ENCODE data around the gene MPEG1. TPM values are rescaled to one million over a fixed set of nuclear protein-coding genes. Genes with fewer than 3 reads are reported as not detected.

Gene MPEG1
- total RNA-seq, 1 donor from 2014 or later: 11.0 TPM

- H3K27me3 ChIP-seq (ENCODE audit: control insufficient read depth in 3 of 3, insufficient read depth in 3 of 3, low read length in 3 of 3): peaks cover 0 to 3% (median under 1%) of the 10 kb centered on the region in 3 donors
- peaks cover 0 to 4% (median 3%) of the 10 kb centered on the region in 3 donors for H3K4me1 ChIP-seq (ENCODE audit: control insufficient read depth in 3 of 3, insufficient read depth in 3 of 3, low read length in 3 of 3)
- no peaks in the 10 kb centered on the region for H3K36me3 ChIP-seq (ENCODE audit: control insufficient read depth in 3 of 3, insufficient read depth in 3 of 3, low read length in 3 of 3)
- H3K27ac ChIP-seq (ENCODE audit: low read depth, low read length): no peak overlapping the region
- H3K4me3 ChIP-seq (ENCODE audit: low read length in 3 of 3): no peak overlapping the region
- H3K9me3 ChIP-seq (ENCODE audit: control insufficient read depth in 3 of 3, low read length in 3 of 3): no peaks in the 10 kb centered on the region
- no peak overlapping the region for H3K9ac ChIP-seq (ENCODE audit: low read depth in 1 of 3, low read length in 3 of 3)
These were observed 20.2 kb downstream of the MPEG1 start for GRCh38 chr11:59192446-59193020.

- Histone ChIP-seq H3K9ac (ENCODE audit: low read depth in 1 of 3, low read length in 3 of 3) (no peak overlapping the region), H3K27ac (ENCODE audit: low read depth, low read length) (no peak overlapping the region), H3K27me3 (ENCODE audit: control insufficient read depth in 3 of 3, insufficient read depth in 3 of 3, low read length in 3 of 3) (peaks cover 0 to 9% (median 5%) of the 10 kb centered on the region in 3 donors), H3K36me3 (ENCODE audit: control insufficient read depth in 3 of 3, insufficient read depth in 3 of 3, low read length in 3 of 3) (no peaks in the 10 kb centered on the region), H3K9me3 (ENCODE audit: control insufficient read depth in 3 of 3, low read length in 3 of 3) (no peaks in the 10 kb centered on the region), H3K4me3 (ENCODE audit: low read length in 3 of 3) (no peak overlapping the region), H3K4me1 (ENCODE audit: control insufficient read depth in 3 of 3, insufficient read depth in 3 of 3, low read length in 3 of 3) (peaks cover 3 to 6% (median 3%) of the 10 kb centered on the region in 3 donors)
These were observed 20.8 kb downstream of the MPEG1 start for GRCh38 chr11:59191890-59192289.

- Histone ChIP-seq H3K27me3 (ENCODE audit: control insufficient read depth in 3 of 3, insufficient read depth in 3 of 3, low read length in 3 of 3) (peaks cover 0 to 12% (median 5%) of the 10 kb centered on the region in 3 donors), H3K27ac (ENCODE audit: low read depth, low read length) (no peak overlapping the region), H3K36me3 (ENCODE audit: control insufficient read depth in 3 of 3, insufficient read depth in 3 of 3, low read length in 3 of 3) (no peaks in the 10 kb centered on the region), H3K9me3 (ENCODE audit: control insufficient read depth in 3 of 3, low read length in 3 of 3) (no peaks in the 10 kb centered on the region), H3K4me3 (ENCODE audit: low read length in 3 of 3) (no peak overlapping the region), H3K9ac (ENCODE audit: low read depth in 1 of 3, low read length in 3 of 3) (no peak overlapping the region), H3K4me1 (ENCODE audit: control insufficient read depth in 3 of 3, insufficient read depth in 3 of 3, low read length in 3 of 3) (peaks cover 3 to 9% (median 4%) of the 10 kb centered on the region in 3 donors)
These were observed 21.6 kb downstream of the MPEG1 start for GRCh38 chr11:59191095-59191494.

GRCh38 chr11:59189986-59190385 is 22.7 kb downstream of the MPEG1 start:
- no peak overlapping the region for H3K4me3 ChIP-seq (ENCODE audit: low read length in 3 of 3)
- H3K36me3 ChIP-seq (ENCODE audit: control insufficient read depth in 3 of 3, insufficient read depth in 3 of 3, low read length in 3 of 3): no peaks in the 10 kb centered on the region
- H3K9ac ChIP-seq (ENCODE audit: low read depth in 1 of 3, low read length in 3 of 3): no peak overlapping the region

GRCh38 chr11:59188954-59189353 is 23.8 kb downstream of the MPEG1 start:
- H3K9me3 ChIP-seq (ENCODE audit: control insufficient read depth in 3 of 3, low read length in 3 of 3): no peaks in the 10 kb centered on the region
- H3K27ac ChIP-seq (ENCODE audit: low read depth, low read length): no peak overlapping the region
- H3K36me3 ChIP-seq (ENCODE audit: control insufficient read depth in 3 of 3, insufficient read depth in 3 of 3, low read length in 3 of 3): no peaks in the 10 kb centered on the region
- H3K4me1 ChIP-seq (ENCODE audit: control insufficient read depth in 3 of 3, insufficient read depth in 3 of 3, low read length in 3 of 3): peaks cover 4 to 10% (median 9%) of the 10 kb centered on the region in 3 donors
- H3K9ac ChIP-seq (ENCODE audit: low read depth in 1 of 3, low read length in 3 of 3): no peak overlapping the region
- H3K27me3 ChIP-seq (ENCODE audit: control insufficient read depth in 3 of 3, insufficient read depth in 3 of 3, low read length in 3 of 3): peaks cover 0 to 14% (median 5%) of the 10 kb centered on the region in 3 donors
- no peak overlapping the region for H3K4me3 ChIP-seq (ENCODE audit: low read length in 3 of 3)

More at GRCh38 chr11:59189986-59190385, 22.7 kb downstream of the MPEG1 start:
- peaks cover 4 to 9% (median 8%) of the 10 kb centered on the region in 3 donors for H3K4me1 ChIP-seq (ENCODE audit: control insufficient read depth in 3 of 3, insufficient read depth in 3 of 3, low read length in 3 of 3)
- no peaks in the 10 kb centered on the region for H3K9me3 ChIP-seq (ENCODE audit: control insufficient read depth in 3 of 3, low read length in 3 of 3)
- H3K27ac ChIP-seq (ENCODE audit: low read depth, low read length): no peak overlapping the region
- peaks cover 0 to 12% (median 5%) of the 10 kb centered on the region in 3 donors for H3K27me3 ChIP-seq (ENCODE audit: control insufficient read depth in 3 of 3, insufficient read depth in 3 of 3, low read length in 3 of 3)

- Histone ChIP-seq H3K27me3 (ENCODE audit: control insufficient read depth in 3 of 3, insufficient read depth in 3 of 3, low read length in 3 of 3) (peaks cover 0 to 14% (median 5%) of the 10 kb centered on the region in 3 donors), H3K27ac (ENCODE audit: low read depth, low read length) (no peak overlapping the region), H3K36me3 (ENCODE audit: control insufficient read depth in 3 of 3, insufficient read depth in 3 of 3, low read length in 3 of 3) (peaks cover 0 to 2% (median 0%) of the 10 kb centered on the region in 3 donors), H3K4me3 (ENCODE audit: low read length in 3 of 3) (no peak overlapping the region), H3K9ac (ENCODE audit: low read depth in 1 of 3, low read length in 3 of 3) (no peak overlapping the region), H3K4me1 (ENCODE audit: control insufficient read depth in 3 of 3, insufficient read depth in 3 of 3, low read length in 3 of 3) (peaks cover 4 to 14% (median 9%) of the 10 kb centered on the region in 3 donors), H3K9me3 (ENCODE audit: control insufficient read depth in 3 of 3, low read length in 3 of 3) (no peaks in the 10 kb centered on the region)
These were observed 25.1 kb downstream of the MPEG1 start for GRCh38 chr11:59187587-59187986.

- Histone ChIP-seq H3K9ac (ENCODE audit: low read depth in 1 of 3, low read length in 3 of 3) (no peak overlapping the region), H3K4me1 (ENCODE audit: control insufficient read depth in 3 of 3, insufficient read depth in 3 of 3, low read length in 3 of 3) (peaks cover 4 to 14% (median 9%) of the 10 kb centered on the region in 3 donors), H3K36me3 (ENCODE audit: control insufficient read depth in 3 of 3, insufficient read depth in 3 of 3, low read length in 3 of 3) (peaks cover 0 to 5% (median 0%) of the 10 kb centered on the region in 3 donors), H3K27me3 (ENCODE audit: control insufficient read depth in 3 of 3, insufficient read depth in 3 of 3, low read length in 3 of 3) (peaks cover 0 to 14% (median 5%) of the 10 kb centered on the region in 3 donors), H3K4me3 (ENCODE audit: low read length in 3 of 3) (no peak overlapping the region), H3K9me3 (ENCODE audit: control insufficient read depth in 3 of 3, low read length in 3 of 3) (no peaks in the 10 kb centered on the region), H3K27ac (ENCODE audit: low read depth, low read length) (no peak overlapping the region)
These were observed 25.7 kb downstream of the MPEG1 start for GRCh38 chr11:59187035-59187434.

GRCh38 chr11:59186130-59186594 is 26.6 kb downstream of the MPEG1 start:
- H3K9ac ChIP-seq (ENCODE audit: low read depth in 1 of 3, low read length in 3 of 3): no peak overlapping the region
- H3K9me3 ChIP-seq (ENCODE audit: control insufficient read depth in 3 of 3, low read length in 3 of 3): no peaks in the 10 kb centered on the region
- H3K4me1 ChIP-seq (ENCODE audit: control insufficient read depth in 3 of 3, insufficient read depth in 3 of 3, low read length in 3 of 3): peaks cover 4 to 14% (median 9%) of the 10 kb centered on the region in 3 donors
- H3K4me3 ChIP-seq (ENCODE audit: low read length in 3 of 3): no peak overlapping the region
- H3K27ac ChIP-seq (ENCODE audit: low read depth, low read length): no peak overlapping the region
- H3K27me3 ChIP-seq (ENCODE audit: control insufficient read depth in 3 of 3, insufficient read depth in 3 of 3, low read length in 3 of 3): peaks cover 0 to 14% (median 5%) of the 10 kb centered on the region in 3 donors
- H3K36me3 ChIP-seq (ENCODE audit: control insufficient read depth in 3 of 3, insufficient read depth in 3 of 3, low read length in 3 of 3): peaks cover 0 to 5% (median 0%) of the 10 kb centered on the region in 3 donors

GRCh38 chr11:59185386-59185945 is 27.3 kb downstream of the MPEG1 start:
- Histone ChIP-seq H3K9ac (ENCODE audit: low read depth in 1 of 3, low read length in 3 of 3) (no peak overlapping the region), H3K4me1 (ENCODE audit: control insufficient read depth in 3 of 3, insufficient read depth in 3 of 3, low read length in 3 of 3) (peaks cover 4 to 14% (median 9%) of the 10 kb centered on the region in 3 donors), H3K27ac (ENCODE audit: low read depth, low read length) (no peak overlapping the region), H3K27me3 (ENCODE audit: control insufficient read depth in 3 of 3, insufficient read depth in 3 of 3, low read length in 3 of 3) (peaks cover 0 to 14% (median 5%) of the 10 kb centered on the region in 3 donors), H3K4me3 (ENCODE audit: low read length in 3 of 3) (no peak overlapping the region), H3K9me3 (ENCODE audit: control insufficient read depth in 3 of 3, low read length in 3 of 3) (no peaks in the 10 kb centered on the region), H3K36me3 (ENCODE audit: control insufficient read depth in 3 of 3, insufficient read depth in 3 of 3, low read length in 3 of 3) (peaks cover 0 to 5% (median 0%) of the 10 kb centered on the region in 3 donors)

- Histone ChIP-seq H3K9me3 (ENCODE audit: control insufficient read depth in 3 of 3, low read length in 3 of 3) (no peaks in the 10 kb centered on the region), H3K9ac (ENCODE audit: low read depth in 1 of 3, low read length in 3 of 3) (no peak overlapping the region), H3K36me3 (ENCODE audit: control insufficient read depth in 3 of 3, insufficient read depth in 3 of 3, low read length in 3 of 3) (peaks cover 0 to 5% (median 0%) of the 10 kb centered on the region in 3 donors), H3K27ac (ENCODE audit: low read depth, low read length) (no peak overlapping the region), H3K4me1 (ENCODE audit: control insufficient read depth in 3 of 3, insufficient read depth in 3 of 3, low read length in 3 of 3) (peaks cover 4 to 10% (median 9%) of the 10 kb centered on the region in 3 donors), H3K27me3 (ENCODE audit: control insufficient read depth in 3 of 3, insufficient read depth in 3 of 3, low read length in 3 of 3) (peaks cover 0 to 14% (median 5%) of the 10 kb centered on the region in 3 donors), H3K4me3 (ENCODE audit: low read length in 3 of 3) (no peak overlapping the region)
These were observed 27.9 kb downstream of the MPEG1 start for GRCh38 chr11:59184691-59185339.

All from skeletal muscle tissue (tissue), 4 donors.